ENCODE results near the gene TMEM191B.
A peak's percentile ranks its signal among the peaks of the same experiment; 100 is the strongest.
"Not testable (repeated sequence)": the region's sequence is repeated elsewhere in the genome, so short reads cannot be mapped to it uniquely, and the experiment has no call there.

TMEM191B gene

GRCh38 chr22:18552839-18553597 is 25.4 kb downstream of the TMEM191B start:
- not testable (repeated sequence) for DNase-seq (ENCODE audit: low read depth); H3K4me3 ChIP-seq (replicated peaks; ENCODE audit: low read depth, low read length)

GRCh38 chr22:18554280-18555256 is 27.0 kb downstream of the TMEM191B start:
- not testable (repeated sequence) for DNase-seq (ENCODE audit: low read depth); H3K4me3 ChIP-seq (replicated peaks; ENCODE audit: low read depth, low read length)

GRCh38 chr22:18558516-18558915 is 30.9 kb downstream of the TMEM191B start:
- H3K4me3 ChIP-seq (replicated peaks; ENCODE audit: low read depth, low read length); DNase-seq (ENCODE audit: low read depth): not testable (repeated sequence)

GRCh38 chr22:18558939-18559338 is 31.3 kb downstream of the TMEM191B start:
- H3K4me3 ChIP-seq (replicated peaks; ENCODE audit: low read depth, low read length); DNase-seq (ENCODE audit: low read depth): not testable (repeated sequence)

GRCh38 chr22:18560099-18560974 is 32.7 kb downstream of the TMEM191B start:
- DNase-seq (ENCODE audit: low read depth); H3K4me3 ChIP-seq (replicated peaks; ENCODE audit: low read depth, low read length): not testable (repeated sequence)

- not testable (repeated sequence) for DNase-seq (ENCODE audit: low read depth)
These were observed 43.1 kb downstream of the TMEM191B start for GRCh38 chr22:18570509-18571246.

GRCh38 chr22:18573483-18574164 is 46.0 kb downstream of the TMEM191B start:
- not testable (repeated sequence) for H3K4me3 ChIP-seq (replicated peaks; ENCODE audit: low read depth, low read length); DNase-seq (ENCODE audit: low read depth)

More at GRCh38 chr22:18570509-18571246, 43.1 kb downstream of the TMEM191B start:
- not testable (repeated sequence) for H3K4me3 ChIP-seq (replicated peaks; ENCODE audit: low read depth, low read length)

- not testable (repeated sequence) for DNase-seq (ENCODE audit: low read depth); H3K4me3 ChIP-seq (replicated peaks; ENCODE audit: low read depth, low read length)
These were observed 47.0 kb downstream of the TMEM191B start for GRCh38 chr22:18574555-18574954.

GRCh38 chr22:18575686-18576085 is 48.1 kb downstream of the TMEM191B start:
- DNase-seq (ENCODE audit: low read depth); H3K4me3 ChIP-seq (replicated peaks; ENCODE audit: low read depth, low read length): not testable (repeated sequence)

GRCh38 chr22:18577090-18577818 is 49.7 kb downstream of the TMEM191B start:
- DNase-seq (ENCODE audit: low read depth); H3K4me3 ChIP-seq (replicated peaks; ENCODE audit: low read depth, low read length): not testable (repeated sequence)

GRCh38 chr22:18577847-18578246 is 50.2 kb downstream of the TMEM191B start:
- peak; percentile 10 for DNase-seq (ENCODE audit: low read depth)
- H3K4me3 ChIP-seq (replicated peaks; ENCODE audit: low read depth, low read length), result peak overlapping the region; percentile 41
